Hepatocyte (in vitro differentiated cells): ENCODE results near the gene DHODH.

ENCODE experiments used
- EZH2 ChIP-seq: fragments of 200-600 bp; sonication (generic); IDR thresholded peaks from 2 replicates; pipeline ENCODE4 v1.6.1; 2016; ENCODE audit warnings: antibody characterized with exemption, mild to moderate bottlenecking, borderline replicate concordance
- EZH2phosphoT487 ChIP-seq: fragments of 200-600 bp; sonication (generic); IDR thresholded peaks from one replicate; pipeline ENCODE4 v1.6.1; 2018; ENCODE audit warnings: antibody characterized with exemption, mild to moderate bottlenecking, low read depth, moderate library complexity; ENCODE audit not compliant: unreplicated experiment, severe bottlenecking
- TF ChIP-seq, protein P1 (sequence below): fragments of 200-600 bp; sonication (generic); IDR thresholded peaks from 2 replicates; pipeline ENCODE4 v1.5.1; 2016; ENCODE audit warnings: antibody characterized with exemption, mild to moderate bottlenecking; ENCODE audit not compliant: poor library complexity

DNA sequence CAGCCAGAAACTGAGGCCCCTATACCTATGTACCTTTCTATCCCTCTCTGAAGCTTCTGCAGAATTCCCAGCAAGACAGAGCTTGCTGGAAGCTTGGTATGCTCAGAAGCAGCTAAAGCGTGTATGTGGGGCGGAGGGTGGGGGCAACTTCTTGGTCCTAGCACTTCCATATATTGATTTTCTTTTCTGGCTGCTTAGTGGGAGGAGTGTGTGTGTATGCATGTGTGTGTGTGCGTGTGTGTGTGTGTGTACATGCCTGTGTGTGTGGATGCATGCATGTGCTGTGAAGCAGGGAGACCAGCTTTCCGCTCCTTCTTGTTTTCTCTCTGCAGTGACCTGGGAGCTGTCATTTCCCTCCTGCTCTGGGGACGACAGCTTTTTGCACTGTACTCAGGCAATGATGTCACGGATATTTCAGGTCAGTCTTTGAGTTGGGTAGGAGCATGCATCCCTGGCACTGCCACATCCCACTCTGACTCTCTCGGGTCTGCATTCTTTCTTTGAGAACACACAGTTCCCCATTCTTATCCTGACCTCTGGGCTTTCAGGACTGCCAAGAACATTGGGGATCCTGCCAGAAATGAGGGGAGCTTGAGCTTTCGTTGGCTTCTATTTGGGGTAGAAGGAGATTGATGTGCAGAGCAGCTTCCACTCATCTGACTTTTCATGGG, 65.2 kb downstream of the DHODH start:
- no peak for TF ChIP-seq EZH2phosphoT487
- TF ChIP-seq, protein P1, sequence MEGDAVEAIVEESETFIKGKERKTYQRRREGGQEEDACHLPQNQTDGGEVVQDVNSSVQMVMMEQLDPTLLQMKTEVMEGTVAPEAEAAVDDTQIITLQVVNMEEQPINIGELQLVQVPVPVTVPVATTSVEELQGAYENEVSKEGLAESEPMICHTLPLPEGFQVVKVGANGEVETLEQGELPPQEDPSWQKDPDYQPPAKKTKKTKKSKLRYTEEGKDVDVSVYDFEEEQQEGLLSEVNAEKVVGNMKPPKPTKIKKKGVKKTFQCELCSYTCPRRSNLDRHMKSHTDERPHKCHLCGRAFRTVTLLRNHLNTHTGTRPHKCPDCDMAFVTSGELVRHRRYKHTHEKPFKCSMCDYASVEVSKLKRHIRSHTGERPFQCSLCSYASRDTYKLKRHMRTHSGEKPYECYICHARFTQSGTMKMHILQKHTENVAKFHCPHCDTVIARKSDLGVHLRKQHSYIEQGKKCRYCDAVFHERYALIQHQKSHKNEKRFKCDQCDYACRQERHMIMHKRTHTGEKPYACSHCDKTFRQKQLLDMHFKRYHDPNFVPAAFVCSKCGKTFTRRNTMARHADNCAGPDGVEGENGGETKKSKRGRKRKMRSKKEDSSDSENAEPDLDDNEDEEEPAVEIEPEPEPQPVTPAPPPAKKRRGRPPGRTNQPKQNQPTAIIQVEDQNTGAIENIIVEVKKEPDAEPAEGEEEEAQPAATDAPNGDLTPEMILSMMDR, result no peak
- TF ChIP-seq EZH2, result no peak
